ENCODE data around the gene SLC8A2. TPM values are rescaled to one million over a fixed set of nuclear protein-coding genes. Genes with fewer than 3 reads are reported as not detected.

SLC8A2 gene
- total RNA-seq, 1 experiment from 2014 or later = 11.3 TPM

GRCh38 chr19:47436712-47437401 is 34.8 kb downstream of the SLC8A2 start:
- peaks cover 5 to 13% of the 10 kb centered on the region in 2 experiments for H3K4me1 Mint-ChIP-seq
- Histone ChIP-seq H4K8ac (replicated peaks; ENCODE audit: insufficient read length, low read depth, low read length) (no peak overlapping the region), H3K56ac (ENCODE audit: insufficient read length, low read depth, low read length) (no peak overlapping the region), H3K4me2 (ENCODE audit: insufficient read depth, insufficient read length, low read length) (no peak overlapping the region), H3K14ac (ENCODE audit: insufficient read depth, low read length) (no peak overlapping the region), H2AFZ (ENCODE audit: low read length) (no peak overlapping the region), H2BK12ac (ENCODE audit: insufficient read length, low read depth, low read length) (no peak overlapping the region), H3K4ac (ENCODE audit: low read depth, low read length) (no peak overlapping the region), H4K91ac (ENCODE audit: insufficient read length, low read depth, low read length) (no peak overlapping the region), H3T11ph (ENCODE audit: low read length) (no peak overlapping the region), H2BK120ac (ENCODE audit: low read depth, low read length, poor library complexity, severe bottlenecking) (no peak overlapping the region), H3K9ac (ENCODE audit: extremely low read depth, insufficient read length, low read length) (no peak overlapping the region), H4K5ac (ENCODE audit: insufficient read length, low read depth, low read length) (no peak overlapping the region), H2AK5ac (ENCODE audit: insufficient read length, low read length) (no peak overlapping the region), H3K23ac (ENCODE audit: insufficient read length, low read depth, low read length) (no peak overlapping the region), H3K23me2 (ENCODE audit: insufficient read length, low read depth, low read length, poor library complexity, severe bottlenecking) (no peaks in the 10 kb centered on the region), H3K4me1 (ENCODE audit: insufficient read depth, low read length) (no peaks in the 10 kb centered on the region), H4K20me1 (ENCODE audit: control insufficient read depth, insufficient read depth, insufficient read length) (no peaks in the 10 kb centered on the region), H3K9me3 (ENCODE audit: control insufficient read depth, low read depth, low read length) (no peaks in the 10 kb centered on the region), H3K79me1 (ENCODE audit: insufficient read depth, low read depth, low read length, poor library complexity, severe bottlenecking) (no peaks in the 10 kb centered on the region), H2BK15ac (ENCODE audit: low read depth, low read length) (no peak overlapping the region), H3K79me2 (ENCODE audit: insufficient read depth, low read length) (no peaks in the 10 kb centered on the region), H3K18ac (ENCODE audit: insufficient read length, low read depth, low read length) (no peak overlapping the region), H3K27me3 (ENCODE audit: insufficient read depth, low read length) (no peaks in the 10 kb centered on the region), H2BK5ac (ENCODE audit: insufficient read length, low read length) (no peak overlapping the region), H2BK20ac (ENCODE audit: low read depth, low read length, poor library complexity, severe bottlenecking) (no peak overlapping the region), H3K27ac (ENCODE audit: insufficient read length, low read depth, low read length) (no peak overlapping the region)
- no peaks in the 10 kb centered on the region; a peak in 1 of 7 replicates for H3K36me3 Mint-ChIP-seq (ENCODE audit: insufficient read depth in 1 of 3, low read depth in 3 of 3)
- H3K27me3 Mint-ChIP-seq (ENCODE audit: low read depth) = peaks cover 2% of the 10 kb centered on the region
- DNase-seq = peak; percentile 84
- peak; percentile 93 for TF ChIP-seq CTCF (conservative IDR thresholded peaks at IDR 0.05)
- 0 out of 7 replicates have a peak overlapping the region, but pooled peaks of 1 of the 3 experiments have one; percentile 25 for H3K27ac Mint-ChIP-seq
- H3K4me3 Mint-ChIP-seq = no peak overlapping the region
- WGBS (ENCODE audit: extremely low coverage, insufficient read length, low lambda C conversion rate) = no CpG with 5 or more reads among the region's 17 CpGs
- no peaks in the 10 kb centered on the region; a peak in 1 of 5 replicates for H3K9me3 Mint-ChIP-seq

Data from H9 (cell line).